Measurements from ENCODE around the gene BCAS3.

The BCAS3 gene

DNA sequence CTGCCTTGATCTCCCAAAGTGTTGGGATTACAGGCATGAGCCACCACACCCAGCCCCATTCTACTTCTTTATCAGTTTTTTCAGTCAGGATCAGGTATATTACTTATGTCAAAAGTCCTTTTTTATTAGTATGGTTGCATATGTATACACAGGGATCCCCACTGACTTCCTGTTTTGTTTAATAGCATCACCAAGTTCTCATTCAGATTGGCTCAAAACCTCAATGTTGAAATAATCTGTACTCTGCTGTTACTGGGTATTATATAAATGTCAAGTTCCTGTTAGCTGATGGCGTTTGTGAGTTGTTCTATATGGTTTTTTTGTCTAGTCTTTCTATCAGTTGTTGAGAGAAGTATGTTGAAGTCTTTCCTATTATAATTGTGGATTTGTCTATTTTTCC, 168.5 kb downstream of the BCAS3 start:
- H3K27ac ChIP-seq: no peak overlapping the region
- H3K36me3 ChIP-seq (replicated peaks): no peaks in the 10 kb centered on the region
- H3K27me3 ChIP-seq (replicated peaks): no peaks in the 10 kb centered on the region
- no peak overlapping the region for H3K4me3 ChIP-seq (ENCODE audit: low read depth, low read length)
- in situ Hi-C loops (cut with HindIII; ENCODE audit: low pct_ligation_motif_present, low sequenced_read_pairs): no loop called here
- DNase-seq: no peak
- TF ChIP-seq, protein P1, sequence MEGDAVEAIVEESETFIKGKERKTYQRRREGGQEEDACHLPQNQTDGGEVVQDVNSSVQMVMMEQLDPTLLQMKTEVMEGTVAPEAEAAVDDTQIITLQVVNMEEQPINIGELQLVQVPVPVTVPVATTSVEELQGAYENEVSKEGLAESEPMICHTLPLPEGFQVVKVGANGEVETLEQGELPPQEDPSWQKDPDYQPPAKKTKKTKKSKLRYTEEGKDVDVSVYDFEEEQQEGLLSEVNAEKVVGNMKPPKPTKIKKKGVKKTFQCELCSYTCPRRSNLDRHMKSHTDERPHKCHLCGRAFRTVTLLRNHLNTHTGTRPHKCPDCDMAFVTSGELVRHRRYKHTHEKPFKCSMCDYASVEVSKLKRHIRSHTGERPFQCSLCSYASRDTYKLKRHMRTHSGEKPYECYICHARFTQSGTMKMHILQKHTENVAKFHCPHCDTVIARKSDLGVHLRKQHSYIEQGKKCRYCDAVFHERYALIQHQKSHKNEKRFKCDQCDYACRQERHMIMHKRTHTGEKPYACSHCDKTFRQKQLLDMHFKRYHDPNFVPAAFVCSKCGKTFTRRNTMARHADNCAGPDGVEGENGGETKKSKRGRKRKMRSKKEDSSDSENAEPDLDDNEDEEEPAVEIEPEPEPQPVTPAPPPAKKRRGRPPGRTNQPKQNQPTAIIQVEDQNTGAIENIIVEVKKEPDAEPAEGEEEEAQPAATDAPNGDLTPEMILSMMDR (IDR thresholded peaks at IDR 0.05; ENCODE audit: low read depth, low read length, missing control alignments): no peak

DNA sequence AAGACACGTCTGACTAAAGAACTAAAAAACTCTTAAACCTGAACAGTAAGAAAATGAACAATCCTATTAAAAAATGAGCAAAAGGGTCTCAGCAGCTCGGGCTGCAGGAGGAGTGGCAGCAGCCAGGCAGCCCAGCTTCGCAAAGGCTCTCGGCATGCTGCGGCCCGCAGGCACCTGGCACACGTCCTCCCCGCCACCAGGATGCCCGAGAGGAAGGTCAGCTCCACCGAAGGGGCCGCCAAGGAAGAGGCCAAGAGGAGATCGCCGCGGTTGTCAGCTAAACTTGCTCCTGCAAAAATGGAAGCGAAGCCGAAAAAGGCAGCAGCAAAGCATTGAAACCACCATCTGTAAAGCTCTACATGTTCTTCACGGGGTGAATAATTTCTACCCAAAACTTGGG, 173.5 kb downstream of the BCAS3 start:
- H3K36me3 ChIP-seq (replicated peaks): no peaks in the 10 kb centered on the region
- TF ChIP-seq, protein P1 (IDR thresholded peaks at IDR 0.05; ENCODE audit: low read depth, low read length, missing control alignments): no peak
- no peak overlapping the region for H3K27ac ChIP-seq
- DNase-seq: no peak
- no peaks in the 10 kb centered on the region for H3K27me3 ChIP-seq (replicated peaks)
- in situ Hi-C loops (cut with HindIII; ENCODE audit: low pct_ligation_motif_present, low sequenced_read_pairs): no loop called here
- H3K4me3 ChIP-seq (ENCODE audit: low read depth, low read length): no peak overlapping the region

DNA sequence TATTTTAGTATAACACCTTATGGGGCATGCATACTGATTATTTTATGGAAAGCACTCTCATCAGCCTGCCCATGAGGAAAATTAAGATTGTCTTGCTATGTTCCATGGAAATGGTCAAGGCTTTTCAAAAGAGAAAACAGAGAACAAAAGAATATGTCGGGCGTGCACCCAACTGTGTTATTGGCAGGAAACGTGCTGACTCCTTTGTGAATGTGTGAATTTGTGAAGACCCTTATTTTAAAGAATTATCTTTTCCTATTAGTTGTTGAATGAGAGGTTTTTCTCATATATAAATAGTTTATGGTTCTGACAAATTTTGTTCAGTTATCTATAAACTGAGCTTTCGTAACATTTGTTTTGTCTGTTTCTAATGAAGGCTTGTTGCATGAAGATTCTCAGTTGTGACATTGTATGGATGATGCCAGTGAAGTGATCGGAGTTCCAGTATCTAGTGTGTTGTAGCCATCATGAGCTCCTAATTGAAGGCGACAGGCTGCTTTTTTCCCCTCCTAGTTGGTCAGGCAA, 180.0 kb downstream of the BCAS3 start:
- Histone ChIP-seq H3K4me3 (ENCODE audit: low read depth, low read length) (no peak overlapping the region), H3K36me3 (replicated peaks) (no peaks in the 10 kb centered on the region), H3K27ac (no peak overlapping the region), H3K27me3 (replicated peaks) (no peaks in the 10 kb centered on the region)
- in situ Hi-C loops (cut with HindIII; ENCODE audit: low pct_ligation_motif_present, low sequenced_read_pairs): no loop called here
- TF ChIP-seq, protein P1 (IDR thresholded peaks at IDR 0.05; ENCODE audit: low read depth, low read length, missing control alignments): no peak
- DNase-seq: no peak

DNA sequence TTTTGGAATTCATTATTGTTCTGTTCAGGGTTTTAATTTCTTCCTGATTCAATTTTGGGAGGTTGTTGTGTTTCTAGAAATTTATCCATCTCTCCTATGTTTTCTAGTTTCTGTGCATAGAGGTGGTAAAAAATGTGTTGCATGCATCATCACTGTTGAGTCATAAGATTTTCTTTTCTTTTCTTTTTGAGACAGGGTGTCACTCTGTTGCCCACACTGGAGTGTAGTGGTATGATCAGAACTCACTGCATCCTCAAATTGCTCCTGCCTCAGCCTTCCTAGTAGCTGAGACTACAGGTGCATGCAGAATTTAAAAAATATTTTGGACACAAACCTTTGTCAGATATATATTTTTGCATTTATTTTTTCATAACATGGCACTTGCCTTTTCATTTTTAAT, 184.8 kb downstream of the BCAS3 start:
- DNase-seq: no peak
- Histone ChIP-seq H3K27ac (no peak overlapping the region), H3K27me3 (replicated peaks) (no peaks in the 10 kb centered on the region), H3K36me3 (replicated peaks) (no peaks in the 10 kb centered on the region), H3K4me3 (ENCODE audit: low read depth, low read length) (no peak overlapping the region)
- TF ChIP-seq, protein P1 (IDR thresholded peaks at IDR 0.05; ENCODE audit: low read depth, low read length, missing control alignments): no peak
- in situ Hi-C loops (cut with HindIII; ENCODE audit: low pct_ligation_motif_present, low sequenced_read_pairs): no loop called here

DNA sequence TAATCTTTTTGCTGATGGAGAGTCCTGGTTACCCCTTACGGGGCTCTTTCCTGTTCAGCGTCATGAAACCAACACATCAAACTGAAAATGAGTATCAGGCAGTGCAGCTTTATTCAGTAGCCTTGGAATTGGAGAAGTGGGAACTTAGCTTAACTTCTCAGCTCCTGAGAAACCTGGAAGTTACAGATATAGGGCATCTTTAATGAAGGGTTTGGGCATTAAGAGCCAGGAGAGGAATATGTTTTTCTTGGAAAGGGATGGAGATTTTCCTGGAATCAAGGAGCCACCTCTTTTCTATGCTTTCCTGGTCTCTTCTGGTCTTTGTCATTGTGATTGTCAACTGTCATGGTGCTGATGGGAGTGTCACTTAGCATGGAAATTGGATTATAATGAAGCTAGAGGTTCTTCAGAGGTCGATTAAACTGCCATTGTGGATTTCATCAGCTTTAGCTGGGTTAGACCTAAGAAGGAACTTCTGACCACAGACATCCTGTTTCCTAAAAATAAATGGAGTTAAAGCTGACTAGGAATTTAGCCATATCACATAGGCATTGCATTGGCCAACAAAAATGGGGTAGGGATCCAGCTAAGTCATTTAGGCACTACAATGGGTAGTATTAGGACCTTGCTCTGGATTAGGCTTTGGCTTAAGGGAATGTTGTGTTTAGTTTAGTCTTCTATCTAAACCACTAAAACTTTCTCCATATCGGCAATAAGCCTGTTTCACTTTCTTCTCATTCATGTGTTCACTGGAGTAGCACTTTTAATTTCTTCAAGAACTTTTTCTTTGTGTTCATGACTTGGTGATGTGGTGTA, 186.4 kb downstream of the BCAS3 start:
- no peaks in the 10 kb centered on the region for H3K36me3 ChIP-seq (replicated peaks)
- no peaks in the 10 kb centered on the region for H3K27me3 ChIP-seq (replicated peaks)
- in situ Hi-C loops (cut with HindIII; ENCODE audit: low pct_ligation_motif_present, low sequenced_read_pairs): no loop called here
- no peak overlapping the region for H3K4me3 ChIP-seq (ENCODE audit: low read depth, low read length)
- no peak for DNase-seq
- TF ChIP-seq, protein P1 (IDR thresholded peaks at IDR 0.05; ENCODE audit: low read depth, low read length, missing control alignments): no peak
- no peak overlapping the region for H3K27ac ChIP-seq

DNA sequence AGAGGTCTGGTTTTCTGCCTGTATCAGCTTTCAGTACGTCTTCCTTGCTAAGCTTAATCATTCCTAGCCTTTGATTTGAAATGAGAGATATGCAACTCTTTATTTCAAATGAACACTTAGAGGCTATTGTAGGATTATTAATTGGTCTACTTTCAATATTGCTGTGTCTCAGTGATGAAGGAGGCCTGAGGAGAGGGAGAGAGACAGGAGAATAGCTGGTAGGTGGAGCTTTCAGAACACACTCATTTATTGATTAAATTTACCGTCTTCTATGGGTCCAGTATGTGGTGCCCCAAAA, 187.0 kb downstream of the BCAS3 start:
- Histone ChIP-seq H3K36me3 (replicated peaks) (no peaks in the 10 kb centered on the region), H3K27me3 (replicated peaks) (no peaks in the 10 kb centered on the region), H3K4me3 (ENCODE audit: low read depth, low read length) (no peak overlapping the region), H3K27ac (no peak overlapping the region)
- TF ChIP-seq, protein P1 (IDR thresholded peaks at IDR 0.05; ENCODE audit: low read depth, low read length, missing control alignments): no peak
- DNase-seq: no peak
- in situ Hi-C loops (cut with HindIII; ENCODE audit: low pct_ligation_motif_present, low sequenced_read_pairs): no loop called here

Measured in brain microvascular endothelial cell (primary cell).